NCI-H187 treated with DMSO at 0.1 percent for 48 hours (cell line): ENCODE results near the gene CEP104.

ENCODE experiments used
- DNase-seq: peaks from one replicate; lab custom pipeline; 2025; lab: John Stamatoyannopoulos, UW

Gene CEP104

DNA sequence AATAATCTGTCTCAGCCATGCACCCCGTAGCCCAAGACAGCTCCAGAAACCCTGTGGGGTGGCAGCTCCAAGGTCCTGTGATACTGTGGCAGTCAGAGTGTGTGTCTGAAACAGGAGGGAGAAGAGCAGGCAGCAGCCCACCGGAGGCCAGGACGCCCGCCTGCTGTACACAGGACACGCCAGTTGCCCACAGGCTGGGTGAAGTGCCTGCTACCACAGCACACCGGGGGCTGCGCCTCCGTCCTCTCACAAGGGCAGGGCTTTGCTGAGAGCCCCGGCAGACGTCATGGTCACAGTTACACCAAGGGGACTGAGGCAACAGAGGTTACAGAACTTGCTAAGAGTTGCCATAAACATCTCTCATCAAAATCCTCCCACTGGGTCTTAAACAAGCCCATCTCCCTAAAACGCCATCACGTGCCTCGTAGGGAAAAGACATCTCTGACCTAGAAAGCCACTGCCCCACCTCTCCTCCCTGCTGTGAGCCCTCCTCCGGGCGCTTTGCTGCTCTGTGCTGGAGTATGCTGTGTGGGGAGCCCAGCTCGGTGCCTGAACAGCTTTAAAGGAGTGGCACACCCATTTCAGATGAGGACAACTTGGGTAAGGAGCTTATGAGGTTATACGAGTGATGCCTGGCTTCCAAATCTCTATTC is 37.7 kb upstream of the CEP104 start:
- DNase-seq = no peak

DNA sequence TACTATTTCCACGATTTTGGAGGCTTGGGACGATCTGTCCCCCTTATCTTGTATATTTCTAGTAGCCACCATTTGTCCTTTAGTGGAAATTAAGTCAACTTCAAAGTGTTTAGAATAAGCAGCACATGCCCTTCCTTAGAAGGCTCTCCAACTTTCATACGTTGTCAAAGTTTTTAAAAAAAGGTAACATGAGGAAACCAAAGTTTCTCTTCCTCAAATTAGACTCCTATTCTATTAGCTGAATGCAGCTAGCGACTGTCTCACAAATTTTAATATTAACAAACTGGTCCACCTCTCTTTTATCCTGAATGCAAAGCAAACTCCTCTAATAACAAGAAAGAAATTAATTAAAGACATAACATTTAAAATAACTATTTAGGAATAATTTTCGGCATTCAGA is 36.2 kb upstream of the CEP104 start:
- DNase-seq = no peak

DNA sequence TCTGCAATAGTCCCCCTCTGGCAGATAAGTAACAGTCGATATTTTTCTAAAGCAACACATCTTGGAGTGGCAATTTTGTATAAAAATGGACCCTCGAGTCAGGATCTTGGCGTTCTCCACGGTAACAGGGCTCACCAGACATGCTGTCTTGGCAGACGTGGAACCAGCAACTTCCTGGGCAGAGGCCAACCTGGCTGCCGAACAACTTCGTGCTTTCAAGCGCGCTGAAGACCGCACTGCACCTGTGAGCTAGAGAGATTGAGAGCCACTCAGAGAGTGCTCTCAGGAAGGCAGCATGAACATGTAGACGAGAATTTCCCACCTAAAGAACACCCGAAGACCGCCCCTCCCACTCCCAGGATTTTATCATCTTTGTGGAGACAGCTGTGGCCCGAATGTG is 35.7 kb upstream of the CEP104 start:
- DNase-seq = no peak

DNA sequence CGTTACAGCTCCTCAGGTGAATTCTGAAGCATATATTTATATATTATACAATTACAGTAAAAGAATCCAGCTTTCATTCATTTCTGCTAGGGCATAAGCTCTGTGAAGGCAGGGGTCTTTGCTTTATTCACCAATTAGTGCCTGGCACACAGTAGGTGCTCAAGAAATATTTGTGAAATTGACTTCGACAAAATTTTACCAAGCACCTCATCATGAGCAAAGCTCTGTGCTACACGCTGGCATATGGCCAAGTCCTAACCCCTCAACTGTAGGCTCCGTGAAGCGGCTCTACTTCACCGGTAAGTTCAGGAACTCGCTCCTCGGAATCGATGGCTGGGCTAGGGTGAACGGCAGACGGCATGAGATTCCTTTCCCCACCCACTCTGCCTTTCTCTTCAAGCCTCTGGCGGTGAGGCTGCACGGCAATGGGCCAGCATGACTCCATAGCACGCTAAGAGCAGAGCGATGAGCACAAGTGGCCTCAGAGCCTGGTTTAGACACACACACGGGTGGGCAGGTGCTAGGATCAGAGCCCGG is 34.4 kb upstream of the CEP104 start:
- no peak for DNase-seq

DNA sequence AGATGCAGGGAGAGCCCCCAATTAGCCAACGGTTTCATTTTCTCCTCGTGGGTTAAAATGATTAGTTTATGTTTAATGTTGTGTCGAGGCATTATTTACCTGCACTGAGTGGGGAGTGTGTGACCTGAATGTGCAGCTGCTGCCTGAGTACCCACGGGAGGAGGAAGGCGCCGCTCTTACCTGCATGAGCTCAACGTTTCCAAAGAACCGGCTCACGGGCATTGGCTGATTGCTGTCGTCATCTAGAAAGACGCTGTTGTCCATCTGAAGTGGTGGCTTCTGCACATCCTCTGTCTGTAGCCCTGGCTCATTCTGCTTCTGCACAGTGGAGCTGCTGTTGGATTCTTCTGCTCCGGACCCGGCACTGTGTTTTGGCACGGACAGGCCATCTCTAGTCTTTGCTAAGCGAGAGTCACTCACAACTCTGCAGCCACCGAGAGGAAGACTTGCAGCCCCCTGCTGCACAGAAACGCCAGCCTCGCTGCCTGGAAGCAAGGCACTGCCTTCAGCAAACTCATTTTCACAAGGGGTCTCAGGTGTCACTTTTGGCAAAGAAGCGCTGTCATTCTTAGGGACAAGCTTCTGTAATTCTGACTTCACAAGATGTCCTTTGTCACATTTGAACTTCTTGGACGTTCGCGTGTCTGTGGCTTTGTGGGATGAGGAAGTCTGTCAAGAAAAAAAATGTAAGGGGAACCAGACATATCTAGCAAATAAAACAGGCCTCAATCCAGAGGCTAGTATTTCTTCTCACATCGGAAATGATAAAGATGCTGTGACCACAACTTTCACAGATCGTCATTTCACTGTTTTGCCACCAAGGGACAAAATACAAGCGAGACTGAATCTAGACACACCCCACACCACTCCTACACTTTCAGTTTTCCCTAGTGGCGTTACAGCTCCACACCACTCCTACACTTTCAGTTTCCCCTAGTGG is 33.6 kb upstream of the CEP104 start:
- DNase-seq = no peak

DNA sequence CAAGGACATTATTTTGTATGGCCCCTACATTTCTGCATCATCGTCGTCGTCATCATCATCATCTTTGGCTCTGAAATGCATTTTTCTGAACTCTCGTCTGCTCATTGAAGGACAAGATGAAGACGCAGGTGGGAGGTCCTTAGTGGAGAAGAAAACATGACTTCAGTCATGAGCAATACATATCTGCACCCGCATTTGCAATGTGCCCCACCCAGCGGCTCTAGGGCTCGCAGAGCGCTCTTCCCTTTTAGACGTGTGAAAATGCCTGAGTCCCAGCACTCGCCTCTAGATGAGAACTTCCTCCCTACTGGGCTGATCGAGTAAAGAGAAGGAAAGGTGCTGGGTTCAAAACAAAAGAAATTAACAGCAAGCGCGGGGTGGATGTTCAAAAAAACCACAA is 32.9 kb upstream of the CEP104 start:
- no peak for DNase-seq

DNA sequence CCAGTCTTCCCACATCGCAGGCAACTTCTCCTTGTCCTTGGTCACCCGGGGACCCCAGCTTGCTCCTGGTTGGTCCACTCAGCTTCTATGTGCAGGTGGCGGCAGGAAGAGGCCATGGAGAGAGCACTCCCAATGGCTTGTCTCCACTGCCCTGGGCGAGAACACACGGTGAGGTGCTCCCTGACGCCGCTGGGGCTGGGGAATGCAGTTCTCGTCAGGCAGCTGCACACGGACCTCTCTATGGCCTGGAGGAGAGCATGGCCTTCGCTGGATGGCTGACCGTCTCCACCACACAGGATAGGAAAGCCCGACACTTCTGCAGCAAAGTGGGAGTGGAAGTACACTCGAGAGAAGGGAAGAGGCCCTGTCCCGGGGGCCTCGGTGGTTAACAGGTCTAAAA is 31.3 kb upstream of the CEP104 start:
- DNase-seq = no peak

DNA sequence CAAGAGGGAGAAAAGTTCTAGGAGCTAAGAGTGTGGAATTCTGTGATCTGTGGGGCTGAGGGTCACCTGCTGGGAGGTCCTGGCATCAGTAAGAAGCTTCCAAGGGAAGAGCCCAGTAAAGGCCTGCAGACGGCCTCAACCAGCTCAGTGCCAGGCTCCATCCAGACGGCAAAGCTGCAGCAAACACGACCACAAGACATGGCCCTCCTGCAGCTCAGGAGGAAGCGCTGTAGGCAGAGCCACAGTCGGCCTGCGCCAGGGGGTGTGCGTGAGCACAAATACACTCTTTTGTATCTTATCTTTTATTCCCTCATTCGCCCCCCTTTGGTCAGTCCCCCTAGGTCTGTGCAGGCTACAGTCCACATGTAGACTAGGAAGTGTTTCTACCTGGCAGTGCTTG is 29.7 kb upstream of the CEP104 start:
- DNase-seq = no peak

DNA sequence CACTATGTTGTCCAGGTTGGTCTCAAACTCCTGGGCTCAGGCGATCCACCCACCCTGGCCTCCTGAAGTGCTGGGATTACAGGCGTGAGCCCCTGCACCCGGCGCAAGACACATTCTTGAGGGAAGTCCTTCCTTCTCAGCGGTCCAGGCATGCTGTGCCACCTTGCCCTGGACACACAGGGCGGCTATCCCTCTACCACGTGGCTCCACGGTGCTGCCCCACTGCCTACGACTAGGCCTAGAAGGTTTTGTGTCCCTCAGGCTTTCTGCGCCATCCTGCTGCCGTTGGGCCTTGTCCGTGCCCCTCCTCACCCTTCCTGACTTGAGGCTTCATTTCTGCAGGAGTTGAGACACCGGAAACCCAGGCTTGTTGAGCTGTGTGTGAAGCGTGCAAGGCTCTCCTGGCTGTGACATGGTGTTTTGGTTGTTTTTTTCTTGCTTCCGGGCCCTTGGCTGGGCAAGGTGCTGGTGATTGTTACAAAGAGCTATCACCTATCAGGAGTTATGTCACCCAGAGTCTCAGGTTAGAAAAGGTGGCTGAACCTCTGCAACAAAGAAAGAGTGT is 29.2 kb upstream of the CEP104 start:
- DNase-seq = no peak

DNA sequence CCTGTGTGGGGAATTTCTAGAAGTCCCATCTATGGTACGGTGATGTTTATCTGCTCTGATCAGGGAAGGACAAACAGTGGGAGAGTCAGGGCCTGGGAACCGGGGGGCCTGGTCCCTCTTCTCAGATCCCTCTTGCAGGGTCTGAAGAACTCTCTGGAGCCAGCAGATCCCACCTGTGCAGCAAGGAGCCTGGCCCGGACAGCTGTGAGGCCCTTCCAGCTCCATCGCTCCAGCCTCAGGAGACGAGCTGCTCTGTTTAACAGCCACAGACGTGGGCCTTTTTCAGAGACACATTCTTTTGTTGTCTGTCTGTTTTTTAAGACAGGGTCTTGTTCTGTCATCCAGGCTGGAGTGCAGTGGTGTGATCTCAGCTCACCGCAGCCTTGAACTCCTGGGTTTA is 28.6 kb upstream of the CEP104 start:
- DNase-seq = no peak

DNA sequence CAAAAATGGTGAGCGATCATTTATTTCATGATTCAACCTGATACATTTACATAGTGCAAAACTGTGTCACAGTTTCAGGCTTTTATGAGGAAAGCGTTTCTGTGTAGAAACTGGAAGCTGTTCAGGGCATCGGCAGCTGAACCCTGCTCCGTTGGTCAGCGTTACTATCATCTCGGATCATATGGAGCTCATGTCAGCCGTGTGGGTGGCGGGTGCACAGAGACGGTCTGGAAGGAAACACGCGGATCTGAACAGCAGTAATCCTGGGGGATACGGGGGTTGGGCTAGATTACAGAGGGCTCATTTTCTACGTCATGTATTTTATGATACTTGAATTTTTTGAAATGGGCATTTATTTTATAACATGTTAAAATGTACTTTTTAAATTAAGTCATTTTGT is 28.0 kb upstream of the CEP104 start:
- no peak for DNase-seq

DNA sequence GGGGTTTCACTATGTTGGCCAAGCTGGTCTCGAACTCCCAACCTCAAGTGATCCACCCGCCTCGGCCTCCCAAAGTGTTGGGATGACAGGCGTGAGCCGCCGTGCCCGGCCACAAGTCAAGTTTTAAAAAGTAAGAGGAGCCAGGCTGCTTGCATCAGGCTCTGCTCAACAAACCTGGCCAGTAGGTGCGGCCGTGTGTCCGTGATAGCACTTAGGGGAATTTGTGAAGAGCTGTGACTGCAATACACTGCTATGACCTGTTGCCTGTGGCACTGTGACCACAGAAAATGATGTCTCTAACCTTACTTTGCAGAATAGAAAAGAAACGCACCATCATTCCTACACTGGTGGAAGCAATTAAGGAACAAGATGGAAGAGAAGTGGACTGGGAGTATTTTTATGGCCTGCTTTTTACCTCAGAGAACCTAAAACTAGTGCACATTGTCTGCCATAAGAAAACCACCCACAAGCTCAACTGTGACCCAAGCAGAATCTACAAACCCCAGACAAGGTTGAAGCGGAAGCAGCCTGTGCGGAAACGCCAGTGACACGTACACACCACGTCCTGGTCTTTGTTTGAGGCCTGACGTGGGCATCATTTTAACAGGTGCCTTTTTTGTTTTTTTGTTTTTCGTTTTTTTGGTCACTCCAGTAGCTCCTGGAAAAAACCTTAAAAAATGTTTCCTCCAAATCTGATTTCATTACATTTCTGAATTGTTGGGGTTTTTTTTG is 26.3 kb upstream of the CEP104 start:
- no peak for DNase-seq

DNA sequence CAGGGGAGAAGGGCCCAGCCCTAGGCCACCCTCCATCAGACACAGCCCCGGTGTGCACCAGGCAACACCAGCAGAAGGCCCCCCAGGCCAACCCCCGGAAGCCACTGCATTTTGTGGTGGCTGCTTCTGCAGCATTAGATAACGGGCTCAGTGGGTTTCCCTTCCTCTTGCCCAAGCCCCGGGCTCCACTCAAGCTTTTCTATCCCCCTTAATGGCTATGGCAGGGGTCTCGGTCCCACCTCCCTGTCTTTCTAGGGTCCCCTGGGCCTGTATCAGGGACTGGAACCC is 24.1 kb upstream of the CEP104 start:
- no peak for DNase-seq

DNA sequence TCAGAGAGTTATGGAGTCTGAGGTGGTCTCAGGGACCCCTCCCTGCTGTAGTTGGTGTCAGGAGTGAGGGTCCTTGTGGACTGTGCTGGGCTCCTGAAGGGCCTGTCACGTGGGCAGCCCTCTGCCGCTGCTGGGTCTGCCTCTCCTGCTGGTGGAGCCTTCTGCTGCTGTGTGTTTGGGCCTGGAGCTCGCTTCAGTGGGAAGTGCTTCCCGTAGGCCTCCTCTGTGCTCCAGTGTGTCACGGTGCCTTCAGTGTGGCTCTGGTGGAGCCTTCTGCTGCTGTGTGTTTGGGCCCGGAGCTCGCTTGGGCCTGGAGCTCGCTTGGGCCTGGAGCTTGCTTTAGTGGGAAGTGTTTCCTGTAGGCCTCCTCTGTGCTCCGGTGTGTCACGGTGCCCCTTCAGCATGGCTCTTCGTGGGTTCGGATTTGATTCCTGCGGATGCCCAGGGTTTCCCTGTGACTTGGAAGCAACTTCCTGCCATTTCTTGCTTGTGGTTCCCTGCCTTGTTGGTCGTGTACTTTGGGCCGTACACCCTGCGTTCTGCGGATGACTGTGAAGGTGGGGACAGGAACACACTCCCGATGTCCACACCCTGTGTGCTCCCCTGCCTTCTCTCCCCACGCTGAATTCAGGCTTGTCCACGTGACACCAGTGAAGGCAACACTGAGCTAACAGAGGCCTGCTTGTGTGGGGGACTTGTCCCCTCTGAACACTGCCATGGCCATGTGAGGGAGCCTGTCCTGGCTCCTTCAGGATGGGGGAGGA is 23.6 kb upstream of the CEP104 start:
- DNase-seq = no peak

DNA sequence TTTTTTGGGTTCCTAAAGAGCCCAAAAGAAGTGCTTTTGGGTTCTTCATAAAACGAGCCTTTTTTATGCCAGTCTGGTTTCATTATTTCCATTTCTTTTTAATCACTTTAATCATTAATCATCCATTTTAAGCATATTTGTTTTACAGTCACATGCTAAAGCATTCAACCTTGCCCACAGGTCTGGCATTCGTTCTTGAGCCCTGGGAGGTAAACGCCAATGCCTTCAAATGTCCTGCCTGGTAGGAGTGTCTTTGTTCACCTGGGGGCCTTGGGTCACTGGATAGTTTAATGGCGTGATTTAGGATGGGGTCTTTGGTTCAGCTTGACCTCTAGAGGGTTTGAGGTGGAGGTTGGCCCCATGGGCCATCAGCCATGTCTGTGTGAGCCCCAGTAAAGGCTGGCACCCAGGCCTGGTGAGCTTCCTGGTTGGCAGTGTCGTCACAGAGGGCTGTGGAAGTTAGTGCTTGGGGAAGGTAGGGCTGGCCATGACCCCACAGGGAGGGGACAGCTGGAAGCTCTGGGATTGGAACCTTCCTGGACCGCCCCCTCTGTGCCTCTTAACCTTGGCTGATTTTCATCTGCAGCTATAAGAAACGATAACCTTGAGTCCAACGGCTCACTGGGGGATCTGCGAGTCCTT is 22.9 kb upstream of the CEP104 start:
- no peak for DNase-seq

DNA sequence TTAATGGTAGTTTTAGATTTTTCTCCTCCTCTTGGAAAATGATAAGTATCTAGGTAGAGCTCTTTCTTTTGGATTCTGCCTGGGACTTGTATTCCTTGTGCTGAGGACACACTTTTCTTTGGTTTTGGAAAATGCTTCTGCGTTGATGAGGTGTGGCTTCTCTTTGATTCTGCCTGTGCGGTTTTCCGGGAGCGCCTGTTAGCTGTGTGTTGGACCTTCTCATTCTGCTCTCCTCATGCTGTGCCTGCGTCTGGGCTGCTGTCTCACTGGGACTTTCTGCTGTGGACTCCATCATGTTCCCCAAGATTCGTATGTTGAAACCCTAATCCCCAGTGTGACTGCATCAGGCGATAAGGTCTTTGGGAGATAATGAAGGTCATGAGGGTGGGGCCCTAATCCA is 22.1 kb upstream of the CEP104 start:
- DNase-seq = no peak

DNA sequence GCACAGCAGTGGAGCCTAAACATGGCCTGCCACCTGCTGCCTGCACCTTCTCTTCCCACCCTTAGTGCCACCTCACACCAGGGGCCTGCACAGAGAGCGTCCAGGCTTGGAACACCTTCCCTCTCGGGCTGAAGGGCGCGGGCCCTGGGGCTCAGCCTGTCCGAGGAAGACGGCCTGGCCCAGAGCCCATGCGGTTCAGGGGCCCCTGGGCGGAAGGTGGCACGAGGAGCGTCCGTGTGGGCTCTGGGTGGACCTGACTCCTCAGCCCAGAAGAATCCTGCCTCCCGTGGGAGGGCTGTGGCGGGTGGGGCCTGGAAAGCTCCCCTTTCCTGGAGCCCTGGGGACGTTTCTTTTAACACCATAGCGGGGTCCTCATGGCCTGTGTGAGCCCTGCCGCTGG is 19.7 kb upstream of the CEP104 start:
- no peak for DNase-seq

DNA sequence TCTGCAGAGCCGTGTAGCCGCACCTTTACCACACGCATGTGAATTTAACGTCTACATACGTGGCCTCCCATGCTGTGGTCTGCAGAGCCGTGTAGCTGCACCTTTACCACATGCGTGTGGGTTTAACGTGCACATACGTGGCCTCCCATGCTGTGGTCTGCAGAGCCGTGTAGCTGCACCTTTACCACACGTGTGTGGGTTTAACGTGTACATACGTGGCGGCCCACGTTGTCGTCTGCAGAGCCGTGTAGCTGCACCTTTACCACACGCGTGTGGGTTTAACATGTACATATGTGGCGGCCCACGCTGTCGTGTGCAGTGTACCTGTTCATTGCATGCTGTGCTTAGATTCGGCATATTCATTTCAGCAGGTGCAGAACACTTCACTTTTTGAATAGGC is 17.7 kb upstream of the CEP104 start:
- no peak for DNase-seq

DNA sequence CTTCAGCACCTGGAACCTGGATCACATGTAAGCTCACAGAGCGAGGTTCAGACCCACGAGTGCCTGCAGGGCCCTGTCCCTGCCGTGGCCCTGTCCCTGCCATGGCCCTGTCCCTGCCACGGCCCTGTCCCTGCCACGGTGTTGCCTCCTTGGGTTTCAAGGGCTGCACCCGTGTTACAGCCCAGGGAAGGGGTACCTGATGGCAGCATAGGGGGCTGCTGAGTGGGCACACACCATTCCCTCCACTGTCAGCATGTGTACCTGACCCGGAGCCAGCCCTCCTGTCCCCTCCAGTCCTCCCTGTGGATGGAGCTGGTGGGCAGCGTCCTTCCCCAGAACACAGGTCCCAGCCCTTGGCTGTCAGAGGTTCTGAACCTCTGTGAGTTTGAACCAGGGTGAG is 15.5 kb upstream of the CEP104 start:
- no peak for DNase-seq

DNA sequence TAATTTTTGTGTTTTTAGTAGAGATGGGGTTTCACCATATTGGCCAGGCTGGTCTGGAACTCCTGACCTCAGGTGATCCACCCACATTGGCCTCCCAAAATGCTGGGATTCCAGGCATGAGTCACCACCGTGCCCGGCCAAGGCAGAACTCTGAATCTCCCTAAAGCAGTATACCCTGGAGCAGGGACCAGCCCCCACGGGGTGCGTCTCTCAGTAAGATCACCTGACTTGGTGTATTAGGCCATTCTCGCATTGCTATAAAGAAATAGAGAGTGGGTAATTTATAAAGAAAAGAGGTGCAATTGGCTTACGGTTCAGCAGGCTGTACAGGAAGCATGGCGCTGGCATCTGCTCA is 14.4 kb upstream of the CEP104 start:
- DNase-seq = no peak

DNA sequence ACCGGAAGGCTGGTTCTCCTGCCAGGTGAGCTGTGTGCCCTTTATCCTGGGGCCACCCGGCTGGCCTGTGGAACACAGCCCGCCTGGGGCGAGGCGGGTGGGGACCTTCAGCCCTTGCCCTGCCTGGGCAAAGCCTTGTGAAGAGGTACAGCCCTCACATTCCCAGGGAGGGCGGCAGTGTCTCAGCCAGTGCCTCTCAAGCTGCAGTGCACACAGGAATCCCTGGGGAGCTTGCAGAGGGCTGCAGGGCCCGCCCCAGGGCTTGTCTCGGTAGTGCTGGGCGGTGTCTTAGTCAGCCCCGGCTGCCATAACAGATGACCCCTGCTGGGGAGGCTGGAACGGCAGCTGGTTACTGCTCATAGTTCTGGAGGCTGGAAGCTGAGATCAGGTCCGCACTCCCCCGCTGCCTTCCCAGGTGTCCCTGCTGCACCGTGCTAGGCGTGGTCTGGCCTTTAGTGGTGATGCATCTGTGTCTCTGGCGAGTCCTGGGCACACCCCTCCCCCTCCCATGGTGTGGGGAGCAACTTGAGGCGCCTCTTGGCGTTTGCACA is 12.8 kb upstream of the CEP104 start:
- peak; percentile 87 for DNase-seq
